Type B pancreatic cell (in vitro differentiated cells): ENCODE results near the gene OR10G2. TPM values are rescaled to one million over a fixed set of nuclear protein-coding genes. Genes with fewer than 3 reads are reported as not detected.
A peak's percentile ranks its signal among the peaks of the same experiment; 100 is the strongest.
"Not testable (repeated sequence)": the region's sequence is repeated elsewhere in the genome, so short reads cannot be mapped to it uniquely, and the experiment has no call there.

ENCODE experiments used
- DNase-seq: peaks from one replicate; pipeline ENCODE4 v3.0.0; 2021; ENCODE audit warnings: mixed read lengths; ENCODE audit not compliant: unreplicated experiment; ENCODE audit errors: extremely low spot score
- H3K27ac Mint-ChIP-seq: 2 replicates; pipeline ENCODE4 v1.8.0; 2021; ENCODE audit warnings: mild to moderate bottlenecking, mixed read lengths
- H3K27me3 Mint-ChIP-seq: 2 replicates; pipeline ENCODE4 v1.8.0; 2021; ENCODE audit warnings: mixed read lengths
- H3K36me3 Mint-ChIP-seq: 2 replicates; pipeline ENCODE4 v1.8.0; 2021; ENCODE audit warnings: mixed read lengths
- H3K4me1 Mint-ChIP-seq: one replicate; pipeline ENCODE4 v1.8.0; 2021; ENCODE audit warnings: mixed read lengths; ENCODE audit not compliant: unreplicated experiment
- H3K4me3 Mint-ChIP-seq: 2 replicates; pipeline ENCODE4 v1.8.0; 2021; ENCODE audit warnings: mild to moderate bottlenecking, mixed read lengths
- H3K9me3 Mint-ChIP-seq: 2 replicates; pipeline ENCODE4 v1.8.0; 2021; ENCODE audit warnings: mixed read lengths
- CTCF ChIP-seq: fragments of 200-600 bp; sonication (generic); conservative IDR thresholded peaks from 2 replicates; pipeline ENCODE4 v1.5.0; 2021; ENCODE audit warnings: antibody characterized with exemption, mild to moderate bottlenecking
- total RNA-seq: library from RNA; stranded (reverse); gene quantifications from 2 replicates; pipeline ENCODE4 v1.2.1, GENCODE V29; 2021; ENCODE audit warnings: low replicate concordance

OR10G2 gene
- total RNA-seq, 1 donor from 2014 or later, result not detected

GRCh38 chr14:21652209-21652808 lies 17.6 kb upstream of the OR10G2 start:
- H3K9me3 Mint-ChIP-seq, result no peaks in the 10 kb centered on the region

GRCh38 chr14:21647380-21647779 lies 12.6 kb upstream of the OR10G2 start:
- no peak overlapping the region for H3K4me3 Mint-ChIP-seq
- peaks cover 7% of the 10 kb centered on the region for H3K27me3 Mint-ChIP-seq
- H3K27ac Mint-ChIP-seq, result no peak overlapping the region
- DNase-seq, result no peak
- no peaks in the 10 kb centered on the region for H3K4me1 Mint-ChIP-seq
- TF ChIP-seq CTCF, result no peak
- no peaks in the 10 kb centered on the region for H3K9me3 Mint-ChIP-seq
- H3K36me3 Mint-ChIP-seq, result no peaks in the 10 kb centered on the region

More at GRCh38 chr14:21652209-21652808, 17.6 kb upstream of the OR10G2 start:
- H3K4me3 Mint-ChIP-seq, result no peak overlapping the region
- DNase-seq, result no peak
- no peak overlapping the region for H3K27ac Mint-ChIP-seq
- H3K4me1 Mint-ChIP-seq, result no peaks in the 10 kb centered on the region
- H3K27me3 Mint-ChIP-seq, result peaks cover 4% of the 10 kb centered on the region
- TF ChIP-seq CTCF, result no peak
- no peaks in the 10 kb centered on the region for H3K36me3 Mint-ChIP-seq

- no peaks in the 10 kb centered on the region for H3K36me3 Mint-ChIP-seq
- peaks cover 7% of the 10 kb centered on the region for H3K27me3 Mint-ChIP-seq
- no peaks in the 10 kb centered on the region for H3K9me3 Mint-ChIP-seq
- no peak for DNase-seq
- no peak overlapping the region for H3K27ac Mint-ChIP-seq
- TF ChIP-seq CTCF, result no peak
- no peaks in the 10 kb centered on the region for H3K4me1 Mint-ChIP-seq
- H3K4me3 Mint-ChIP-seq, result no peak overlapping the region
Observed at GRCh38 chr14:21643407-21643806, 8.7 kb upstream of the OR10G2 start.

- Mint-ChIP-seq H3K4me3 (no peak overlapping the region), H3K27ac (no peak overlapping the region), H3K9me3 (no peaks in the 10 kb centered on the region), H3K27me3 (peaks cover 7% of the 10 kb centered on the region), H3K36me3 (no peaks in the 10 kb centered on the region), H3K4me1 (no peaks in the 10 kb centered on the region)
- DNase-seq, result no peak
- TF ChIP-seq CTCF, result no peak
Observed at GRCh38 chr14:21642683-21643082, 7.9 kb upstream of the OR10G2 start.

GRCh38 chr14:21631084-21631483 lies 3.7 kb downstream of the OR10G2 start:
- H3K27ac Mint-ChIP-seq, result peak overlapping the region; percentile 37
- no peaks in the 10 kb centered on the region for H3K4me1 Mint-ChIP-seq
- no peaks in the 10 kb centered on the region for H3K9me3 Mint-ChIP-seq
- peak overlapping the region; percentile 60 for H3K4me3 Mint-ChIP-seq
- no peaks in the 10 kb centered on the region for H3K36me3 Mint-ChIP-seq
- H3K27me3 Mint-ChIP-seq, result peaks cover 6% of the 10 kb centered on the region
- no peak for DNase-seq
- no peak for TF ChIP-seq CTCF

- not testable (repeated sequence) for H3K27ac Mint-ChIP-seq, H3K4me1 Mint-ChIP-seq, H3K9me3 Mint-ChIP-seq, H3K36me3 Mint-ChIP-seq, H3K4me3 Mint-ChIP-seq, H3K27me3 Mint-ChIP-seq, DNase-seq
Observed at GRCh38 chr14:21630503-21630902, 4.2 kb downstream of the OR10G2 start.
